AG10803 (cell line): ENCODE data around the gene ABHD4.

Experiments
- DNase-seq: peaks from one replicate; pipeline ENCODE4 v3.0.0; 2010; ENCODE audit warnings: low read depth
- H3K4me3 ChIP-seq: 2 replicates; pipeline ENCODE4 v1.5.1; 2011; ENCODE audit warnings: mild to moderate bottlenecking, low read length, control low read depth
- CTCF ChIP-seq: conservative IDR thresholded peaks from 2 replicates; pipeline ENCODE4 v1.5.1; 2011; ENCODE audit warnings: mild to moderate bottlenecking, low read length, control low read depth, inconsistent platforms

Gene ABHD4

DNA sequence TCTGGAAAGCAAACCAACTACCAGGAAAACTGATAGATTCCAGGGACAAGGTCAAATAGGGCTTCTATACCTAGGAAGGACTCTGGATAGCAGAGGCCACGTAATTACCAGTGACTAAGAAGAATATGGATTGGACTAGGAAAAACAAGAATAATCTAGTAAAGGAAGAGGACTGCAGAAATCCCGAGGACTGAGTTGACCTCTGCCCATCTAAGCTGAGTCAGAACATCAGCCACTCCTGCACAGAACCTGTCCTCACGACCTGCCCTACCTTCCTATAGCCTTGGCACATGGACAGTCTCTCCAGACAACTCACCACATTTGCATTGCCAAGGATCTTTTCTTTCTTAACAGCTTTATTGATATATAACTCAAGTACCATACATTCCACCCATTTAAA lies 43.7 kb downstream of the ABHD4 start:
- TF ChIP-seq CTCF = no peak
- H3K4me3 ChIP-seq = no peak overlapping the region
- no peak for DNase-seq

- no peak for DNase-seq
- no peak within 1 kb of the TSS for H3K4me3 ChIP-seq
- no peak for TF ChIP-seq CTCF
Observed at GRCh38 chr14:22644305-22644635, 46.2 kb downstream of the ABHD4 start, which contains the start of gene OR6J1. Gene OR6J1, minus strand, starts transcription at chr14:22644352. Its CDS starts 9,541 bp downstream, at chr14:22634811.

- TF ChIP-seq CTCF = no peak
- no peak overlapping the region for H3K4me3 ChIP-seq
- peak; percentile 89 for DNase-seq
Observed at GRCh38 chr14:22646570-22647254, 48.6 kb downstream of the ABHD4 start.

GRCh38 chr14:22648506-22648905 lies 50.4 kb downstream of the ABHD4 start:
- peak; percentile 61 for DNase-seq
- no peak overlapping the region for H3K4me3 ChIP-seq
- TF ChIP-seq CTCF = no peak

GRCh38 chr14:22650046-22650739 lies 52.1 kb downstream of the ABHD4 start:
- TF ChIP-seq CTCF = no peak
- H3K4me3 ChIP-seq = no peak overlapping the region
- DNase-seq = no peak

DNA sequence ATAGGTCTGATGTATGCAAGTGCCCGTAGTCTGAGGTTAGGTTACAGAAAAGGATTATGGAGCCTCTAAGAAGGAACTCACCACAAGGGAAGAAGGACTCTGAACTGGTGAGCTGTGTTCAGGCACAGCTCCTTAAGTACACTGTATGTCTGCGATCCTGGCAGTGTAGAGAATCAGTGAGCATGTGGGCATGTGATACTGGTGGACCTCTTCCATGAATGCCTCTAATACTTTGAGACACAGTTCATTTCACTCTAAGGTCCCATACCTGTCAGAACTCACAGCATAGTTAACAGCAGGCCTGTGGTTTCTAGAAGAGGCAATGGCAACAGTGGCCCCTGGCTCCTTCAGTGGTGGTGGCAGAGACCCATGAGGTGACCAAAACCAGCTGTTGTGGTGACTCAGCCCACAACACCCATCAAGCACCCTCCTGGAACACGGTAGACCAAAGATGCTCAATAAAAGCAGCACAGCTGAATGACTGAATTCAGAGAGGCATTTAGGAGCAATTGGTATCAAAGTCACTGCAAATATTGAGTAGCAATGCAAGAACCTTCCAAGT lies 52.9 kb downstream of the ABHD4 start:
- DNase-seq = peak; percentile 52
- no peak for TF ChIP-seq CTCF
- H3K4me3 ChIP-seq = no peak overlapping the region

GRCh38 chr14:22651586-22651985 lies 53.5 kb downstream of the ABHD4 start:
- no peak for TF ChIP-seq CTCF
- peak; percentile 54 for DNase-seq
- no peak overlapping the region for H3K4me3 ChIP-seq
